Adipocyte (in vitro differentiated cells): ENCODE measurements around the gene RHOJ.
"Not testable (repeated sequence)": the region's sequence is repeated elsewhere in the genome, so short reads cannot be mapped to it uniquely, and the experiment has no call there.

ENCODE experiments used
- DNase-seq: peaks from one replicate; pipeline ENCODE4 v3.0.0-alpha.2; 2015; ENCODE audit warnings: low read depth
- H3K27me3 ChIP-seq: replicated peaks from 2 replicates; pipeline ENCODE4 v1.7.0; 2013; ENCODE audit warnings: mild to moderate bottlenecking, low read length, moderate library complexity; ENCODE audit not compliant: control insufficient read depth, insufficient read depth
- H3K36me3 ChIP-seq: 2 replicates; pipeline ENCODE4 v1.7.0; 2013; ENCODE audit warnings: low read length, mild to moderate bottlenecking, moderate library complexity; ENCODE audit not compliant: control insufficient read depth, insufficient read depth, severe bottlenecking
- H3K4me1 ChIP-seq: 2 replicates; pipeline ENCODE4 v1.7.0; 2013; ENCODE audit warnings: mild to moderate bottlenecking, low read length, moderate library complexity; ENCODE audit not compliant: control insufficient read depth, insufficient read depth
- H3K4me3 ChIP-seq: 2 replicates; pipeline ENCODE4 v1.7.0; 2013; ENCODE audit warnings: mild to moderate bottlenecking, low read length, moderate library complexity
- H3K9ac ChIP-seq: 2 replicates; pipeline ENCODE4 v1.7.0; 2013; ENCODE audit warnings: mild to moderate bottlenecking, low read length, moderate library complexity
- H3K9me3 ChIP-seq: 2 replicates; pipeline ENCODE4 v1.7.0; 2013; ENCODE audit warnings: mild to moderate bottlenecking, low read length, moderate library complexity; ENCODE audit not compliant: control insufficient read depth

RHOJ gene

GRCh38 chr14:63300854-63301253 lies 96.6 kb downstream of the RHOJ start:
- no peak for DNase-seq
- H3K9ac ChIP-seq: no peak overlapping the region
- no peak overlapping the region for H3K4me3 ChIP-seq
- no peaks in the 10 kb centered on the region for H3K9me3 ChIP-seq
- no peaks in the 10 kb centered on the region for H3K27me3 ChIP-seq
- no peaks in the 10 kb centered on the region for H3K36me3 ChIP-seq
- peaks cover 13% of the 10 kb centered on the region for H3K4me1 ChIP-seq

GRCh38 chr14:63301891-63302534 lies 97.8 kb downstream of the RHOJ start:
- Histone ChIP-seq H3K27me3 (no peaks in the 10 kb centered on the region), H3K9ac (no peak overlapping the region), H3K4me3 (no peak overlapping the region), H3K4me1 (peaks cover 3% of the 10 kb centered on the region), H3K36me3 (no peaks in the 10 kb centered on the region), H3K9me3 (no peaks in the 10 kb centered on the region)
- no peak for DNase-seq

- H3K9me3 ChIP-seq, DNase-seq, H3K4me1 ChIP-seq, H3K4me3 ChIP-seq, H3K27me3 ChIP-seq, H3K9ac ChIP-seq, H3K36me3 ChIP-seq: not testable (repeated sequence)
Observed at GRCh38 chr14:63304429-63304828, 100.2 kb downstream of the RHOJ start.

GRCh38 chr14:63308723-63309317 lies 104.6 kb downstream of the RHOJ start:
- Histone ChIP-seq H3K36me3 (no peaks in the 10 kb centered on the region), H3K4me3 (no peak overlapping the region), H3K4me1 (no peaks in the 10 kb centered on the region), H3K9ac (no peak overlapping the region), H3K9me3 (no peaks in the 10 kb centered on the region), H3K27me3 (peaks cover 9% of the 10 kb centered on the region)
- peak; percentile 17 for DNase-seq

GRCh38 chr14:63318835-63319234 lies 114.6 kb downstream of the RHOJ start, which contains the start of gene GPHB5:
Gene GPHB5 (minus strand): TSS chr14:63318935. CDS start chr14:63317849, 1,086 bp downstream.
- no peak for DNase-seq
- Histone ChIP-seq H3K9ac (no peak within 1 kb of the TSS), H3K4me3 (no peak within 1 kb of the TSS), H3K36me3 (no peaks in the 10 kb centered on the region), H3K9me3 (no peaks in the 10 kb centered on the region), H3K4me1 (no peaks in the 10 kb centered on the region), H3K27me3 (peaks cover 17% of the 10 kb centered on the region)

- no peaks in the 10 kb centered on the region for H3K36me3 ChIP-seq
- DNase-seq: no peak
- H3K9ac ChIP-seq: no peak overlapping the region
- no peaks in the 10 kb centered on the region for H3K4me1 ChIP-seq
- H3K9me3 ChIP-seq: no peaks in the 10 kb centered on the region
- peaks cover 6% of the 10 kb centered on the region for H3K27me3 ChIP-seq
- H3K4me3 ChIP-seq: no peak overlapping the region
Observed at GRCh38 chr14:63322472-63322871, 118.2 kb downstream of the RHOJ start.

GRCh38 chr14:63322897-63323573 lies 118.8 kb downstream of the RHOJ start:
- H3K9me3 ChIP-seq: no peaks in the 10 kb centered on the region
- H3K9ac ChIP-seq: no peak overlapping the region
- H3K4me1 ChIP-seq: no peaks in the 10 kb centered on the region
- no peak for DNase-seq
- peaks cover 11% of the 10 kb centered on the region for H3K27me3 ChIP-seq
- no peak overlapping the region for H3K4me3 ChIP-seq
- H3K36me3 ChIP-seq: no peaks in the 10 kb centered on the region

GRCh38 chr14:63326840-63327239 lies 122.6 kb downstream of the RHOJ start:
- Histone ChIP-seq H3K4me1 (no peaks in the 10 kb centered on the region), H3K27me3 (peaks cover 9% of the 10 kb centered on the region), H3K9me3 (no peaks in the 10 kb centered on the region), H3K36me3 (no peaks in the 10 kb centered on the region), H3K4me3 (no peak overlapping the region), H3K9ac (no peak overlapping the region)
- DNase-seq: no peak

GRCh38 chr14:63328787-63329737 lies 124.8 kb downstream of the RHOJ start:
- Histone ChIP-seq H3K4me3 (no peak overlapping the region), H3K9ac (no peak overlapping the region), H3K27me3 (peaks cover 9% of the 10 kb centered on the region), H3K4me1 (no peaks in the 10 kb centered on the region), H3K9me3 (no peaks in the 10 kb centered on the region), H3K36me3 (no peaks in the 10 kb centered on the region)
- no peak for DNase-seq

- Histone ChIP-seq H3K4me3 (no peak overlapping the region), H3K4me1 (peaks cover 7% of the 10 kb centered on the region), H3K36me3 (no peaks in the 10 kb centered on the region), H3K27me3 (no peaks in the 10 kb centered on the region), H3K9me3 (peaks cover 2% of the 10 kb centered on the region), H3K9ac (no peak overlapping the region)
- peak; percentile 25 for DNase-seq
Observed at GRCh38 chr14:63342371-63342770, 138.1 kb downstream of the RHOJ start.
